Endothelial cell (in vitro differentiated cells): ENCODE results near the gene FBXO38. TPM values are rescaled to one million over a fixed set of nuclear protein-coding genes. Genes with fewer than 3 reads are reported as not detected.

Source experiments
- DNase-seq: peaks from one replicate; pipeline ENCODE4 v3.0.0; 2021; ENCODE audit warnings: low spot score
- H3K27ac Mint-ChIP-seq: one replicate; pipeline ENCODE4 v1.8.0; 2021; ENCODE audit warnings: mixed read lengths, inconsistent platforms; ENCODE audit not compliant: unreplicated experiment
- H3K27me3 Mint-ChIP-seq: one replicate; pipeline ENCODE4 v1.8.0; 2021; ENCODE audit warnings: mild to moderate bottlenecking, moderate library complexity, mixed read lengths, inconsistent platforms; ENCODE audit not compliant: unreplicated experiment
- H3K36me3 Mint-ChIP-seq: one replicate; pipeline ENCODE4 v1.8.0; 2021; ENCODE audit warnings: mild to moderate bottlenecking, low read depth, mixed read lengths, inconsistent platforms; ENCODE audit not compliant: unreplicated experiment
- H3K4me1 Mint-ChIP-seq: one replicate; pipeline ENCODE4 v1.8.0; 2021; ENCODE audit warnings: mild to moderate bottlenecking, mixed read lengths, inconsistent platforms; ENCODE audit not compliant: unreplicated experiment
- H3K4me3 Mint-ChIP-seq: one replicate; pipeline ENCODE4 v1.8.0; 2021; ENCODE audit warnings: mild to moderate bottlenecking, mixed read lengths, inconsistent platforms; ENCODE audit not compliant: unreplicated experiment
- H3K9me3 Mint-ChIP-seq: one replicate; pipeline ENCODE4 v1.8.0; 2021; ENCODE audit warnings: mixed read lengths, inconsistent platforms; ENCODE audit not compliant: unreplicated experiment
- CTCF ChIP-seq: fragments of 200-600 bp; sonication (generic); IDR thresholded peaks from one replicate; pipeline ENCODE4 v1.5.0; 2021; ENCODE audit warnings: antibody characterized with exemption; ENCODE audit not compliant: unreplicated experiment
- total RNA-seq: library from RNA; stranded (reverse); fragmentation: NEBNext Ultra II Directional; extraction: Animal tissue kit (Norgen Biotek cat#: 25700); gene quantifications from one replicate; pipeline ENCODE4 v1.2.1, GENCODE V29; 2021; ENCODE audit not compliant: unreplicated experiment

The FBXO38 gene
- total RNA-seq, 1 donor from 2014 or later: 50.0 TPM

GRCh38 chr5:148428848-148429247 lies 45.1 kb downstream of the FBXO38 start:
- no peak for DNase-seq
- TF ChIP-seq CTCF: no peak
- no peaks in the 10 kb centered on the region for H3K27me3 Mint-ChIP-seq
- H3K27ac Mint-ChIP-seq: no peak overlapping the region
- H3K4me1 Mint-ChIP-seq: no peaks in the 10 kb centered on the region
- H3K9me3 Mint-ChIP-seq: no peaks in the 10 kb centered on the region
- no peak overlapping the region for H3K4me3 Mint-ChIP-seq
- peaks cover 28% of the 10 kb centered on the region for H3K36me3 Mint-ChIP-seq

GRCh38 chr5:148433826-148434225 lies 50.1 kb downstream of the FBXO38 start:
- Mint-ChIP-seq H3K9me3 (no peaks in the 10 kb centered on the region), H3K36me3 (peaks cover 14% of the 10 kb centered on the region), H3K4me1 (no peaks in the 10 kb centered on the region), H3K27ac (no peak overlapping the region), H3K4me3 (no peak overlapping the region), H3K27me3 (no peaks in the 10 kb centered on the region)
- DNase-seq: no peak
- TF ChIP-seq CTCF: no peak

GRCh38 chr5:148436029-148436428 lies 52.3 kb downstream of the FBXO38 start:
- H3K27ac Mint-ChIP-seq: no peak overlapping the region
- peaks cover 16% of the 10 kb centered on the region for H3K36me3 Mint-ChIP-seq
- H3K4me3 Mint-ChIP-seq: no peak overlapping the region

GRCh38 chr5:148437249-148437648 lies 53.5 kb downstream of the FBXO38 start:
- no peaks in the 10 kb centered on the region for H3K27me3 Mint-ChIP-seq
- H3K36me3 Mint-ChIP-seq: peaks cover 16% of the 10 kb centered on the region
- DNase-seq: no peak
- H3K27ac Mint-ChIP-seq: no peak overlapping the region
- no peaks in the 10 kb centered on the region for H3K9me3 Mint-ChIP-seq
- no peaks in the 10 kb centered on the region for H3K4me1 Mint-ChIP-seq
- no peak overlapping the region for H3K4me3 Mint-ChIP-seq
- no peak for TF ChIP-seq CTCF

More at GRCh38 chr5:148436029-148436428, 52.3 kb downstream of the FBXO38 start:
- Mint-ChIP-seq H3K9me3 (no peaks in the 10 kb centered on the region), H3K4me1 (no peaks in the 10 kb centered on the region), H3K27me3 (no peaks in the 10 kb centered on the region)
- no peak for DNase-seq
- TF ChIP-seq CTCF: no peak

- no peak overlapping the region for H3K27ac Mint-ChIP-seq
- H3K4me1 Mint-ChIP-seq: no peaks in the 10 kb centered on the region
- TF ChIP-seq CTCF: no peak
- no peak for DNase-seq
- no peak overlapping the region for H3K4me3 Mint-ChIP-seq
- peaks cover 13% of the 10 kb centered on the region for H3K36me3 Mint-ChIP-seq
- no peaks in the 10 kb centered on the region for H3K27me3 Mint-ChIP-seq
- H3K9me3 Mint-ChIP-seq: no peaks in the 10 kb centered on the region
Measured at GRCh38 chr5:148438933-148439332, 55.2 kb downstream of the FBXO38 start.
